KMS-11 (cell line): ENCODE measurements around the gene FIZ1.

Experiments used
- H2AFZ ChIP-seq: fragments of 200-600 bp; sonication (generic); 2 replicates; pipeline ENCODE4 v1.6.1; 2016; ENCODE audit warnings: antibody characterized with exemption, mixed run types, low read depth
- H3K27ac ChIP-seq: fragments of 200-600 bp; sonication (generic); 2 replicates; pipeline ENCODE4 v1.6.1; 2016; ENCODE audit warnings: mild to moderate bottlenecking, mixed run types
- H3K27me3 ChIP-seq: fragments of 200-600 bp; sonication (generic); 2 replicates; pipeline ENCODE4 v1.6.1; 2017; ENCODE audit warnings: mild to moderate bottlenecking, low read depth, mixed run types, moderate library complexity; ENCODE audit not compliant: insufficient read depth
- H3K36me3 ChIP-seq: fragments of 200-600 bp; sonication (generic); 2 replicates; pipeline ENCODE4 v1.6.1; 2017; ENCODE audit warnings: mild to moderate bottlenecking, mixed run types; ENCODE audit not compliant: insufficient read depth
- H3K4me1 ChIP-seq: fragments of 200-600 bp; sonication (generic); 2 replicates; pipeline ENCODE4 v1.6.1; 2016; ENCODE audit warnings: mild to moderate bottlenecking, low read depth, mixed run types; ENCODE audit not compliant: poor library complexity, severe bottlenecking
- H3K4me2 ChIP-seq: fragments of 200-600 bp; sonication (generic); 2 replicates; pipeline ENCODE4 v1.7.0; 2016; ENCODE audit warnings: mild to moderate bottlenecking, mixed run types
- H3K4me3 ChIP-seq: fragments of 200-600 bp; sonication (generic); IDR thresholded peaks from 2 replicates; pipeline ENCODE4 v1.6.1; 2017; ENCODE audit warnings: low read depth, low read length, mixed read lengths; ENCODE audit not compliant: insufficient read depth
- H3K79me2 ChIP-seq: fragments of 200-600 bp; sonication (generic); 2 replicates; pipeline ENCODE4 v1.6.1; 2016; ENCODE audit warnings: low read depth, mixed run types; ENCODE audit not compliant: insufficient read depth
- H3K9ac ChIP-seq: fragments of 200-600 bp; sonication (generic); 2 replicates; pipeline ENCODE4 v1.6.1; 2016; ENCODE audit warnings: mild to moderate bottlenecking, mixed run types
- H4K20me1 ChIP-seq: fragments of 200-600 bp; sonication (generic); 2 replicates; pipeline ENCODE4 v1.6.1; 2016; ENCODE audit warnings: mild to moderate bottlenecking, mixed run types; ENCODE audit not compliant: insufficient read depth
- CTCF ChIP-seq: fragments of 200-600 bp; sonication (generic); conservative IDR thresholded peaks from 2 replicates; pipeline ENCODE4 v1.6.1; 2017; ENCODE audit warnings: low read depth, mild to moderate bottlenecking, antibody characterized with exemption, low read length, moderate library complexity, mixed read lengths

Gene FIZ1

DNA sequence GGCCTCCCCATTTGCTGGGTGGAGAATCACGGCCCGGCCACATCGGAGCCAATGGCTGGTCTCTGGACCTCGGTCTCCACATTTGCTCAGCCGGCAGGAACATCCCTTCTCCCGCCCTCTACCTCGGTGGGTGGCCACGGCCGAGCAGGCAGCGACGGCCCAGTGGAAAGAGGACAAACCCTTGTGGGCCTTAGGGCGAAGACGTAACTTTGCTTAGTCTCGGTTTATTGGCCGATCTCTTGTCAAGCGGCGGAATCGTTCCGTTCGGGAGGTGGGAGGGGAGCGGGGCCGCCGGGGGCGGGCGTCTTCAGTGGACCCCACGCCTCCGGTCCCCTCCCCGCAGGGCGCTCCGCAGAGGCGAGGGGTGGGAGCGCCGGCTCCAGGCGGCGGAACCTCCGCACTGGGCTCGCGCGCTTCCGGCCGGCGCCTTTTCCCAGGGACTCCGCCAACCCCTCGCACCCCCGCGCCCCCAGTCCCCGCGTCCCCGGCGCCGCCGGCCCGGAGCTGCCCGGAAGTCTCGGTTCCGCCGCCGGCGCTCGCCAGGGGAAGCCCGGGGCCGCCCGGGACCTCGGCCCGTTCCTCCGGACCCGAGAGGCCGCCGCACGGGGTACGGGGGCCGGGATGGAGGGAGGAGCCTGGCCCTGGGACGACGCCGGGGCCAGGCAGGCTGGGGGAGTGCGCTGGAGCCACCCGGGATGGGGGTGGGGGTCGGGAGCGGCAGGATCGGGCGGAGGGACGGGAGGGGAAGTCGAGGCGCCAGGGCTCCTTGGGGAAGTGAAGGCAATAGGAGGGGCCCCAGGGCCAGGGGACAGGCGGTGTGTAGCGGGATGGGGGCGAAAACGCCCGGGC, 41.5 kb upstream of the FIZ1 start, which contains the start of gene ZNF580:
ZNF580 (plus strand) TSS at position 426 of the 849 bp plus-strand sequence. CDS start 1,507 bp downstream, outside the sequence.
- Histone ChIP-seq H3K79me2 (peaks cover 47% of the 10 kb centered on the region), H2AFZ (peak within 1 kb of the TSS; percentile 34)

GRCh38 chr19:55640043-55640576, 40.8 kb upstream of the FIZ1 start:
- H3K79me2 ChIP-seq: peaks cover 47% of the 10 kb centered on the region
- H3K4me3 ChIP-seq: no peak overlapping the region

More for the DNA sequence above, 41.5 kb upstream of the FIZ1 start, which contains the start of gene ZNF580:
- Histone ChIP-seq H3K36me3 (no peaks in the 10 kb centered on the region), H3K4me2 (peak within 1 kb of the TSS; percentile 99), H3K27me3 (no peaks in the 10 kb centered on the region), H4K20me1 (no peaks in the 10 kb centered on the region), H3K4me1 (peaks cover 25% of the 10 kb centered on the region), H3K4me3 (no peak within 1 kb of the TSS), H3K27ac (peak within 1 kb of the TSS; percentile 81), H3K9ac (peak within 1 kb of the TSS; percentile 87)
- TF ChIP-seq CTCF: no peak

DNA sequence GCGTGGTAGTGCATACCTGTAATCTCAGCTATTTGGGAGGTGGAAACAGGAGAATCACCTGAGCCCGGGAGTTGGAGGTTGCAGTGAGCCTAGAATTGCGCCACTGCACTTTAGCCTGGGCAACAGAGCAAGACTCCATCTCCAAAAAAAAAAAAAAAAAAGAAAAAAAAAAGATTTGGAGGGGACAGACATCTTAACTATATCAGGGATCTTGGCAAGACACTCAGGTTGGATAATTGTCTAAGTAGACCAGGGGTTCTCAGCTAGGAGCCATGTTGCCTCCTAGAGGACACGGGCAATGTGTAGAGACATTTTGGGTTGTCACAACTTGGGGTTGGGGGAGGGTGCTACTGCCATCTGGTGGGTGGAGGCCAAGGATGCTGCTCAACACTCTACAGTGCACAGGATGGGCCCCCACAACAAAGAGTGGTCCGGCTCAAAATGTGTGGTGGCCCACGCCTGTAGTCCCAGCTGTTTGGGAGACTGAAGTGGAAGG, 39.6 kb upstream of the FIZ1 start:
- no peak overlapping the region for H3K4me2 ChIP-seq
- no peak overlapping the region for H3K4me3 ChIP-seq
- no peak overlapping the region for H2AFZ ChIP-seq
- H3K27ac ChIP-seq: no peak overlapping the region
- no peaks in the 10 kb centered on the region for H3K27me3 ChIP-seq
- H3K9ac ChIP-seq: no peak overlapping the region
- H3K4me1 ChIP-seq: peaks cover 23% of the 10 kb centered on the region
- no peaks in the 10 kb centered on the region for H3K36me3 ChIP-seq
- peak; percentile 56; the same call in 1 of the 2 replicates for TF ChIP-seq CTCF
- peaks cover 39% of the 10 kb centered on the region for H3K79me2 ChIP-seq
- no peaks in the 10 kb centered on the region for H4K20me1 ChIP-seq

More at GRCh38 chr19:55640043-55640576, 40.8 kb upstream of the FIZ1 start:
- Histone ChIP-seq H2AFZ (peak overlapping the region; percentile 34; the same call in 1 of the 2 replicates), H3K4me1 (peaks cover 27% of the 10 kb centered on the region), H3K4me2 (peak overlapping the region; percentile 22; the same call in 1 of the 2 replicates), H3K27me3 (no peaks in the 10 kb centered on the region), H4K20me1 (no peaks in the 10 kb centered on the region), H3K9ac (no peak overlapping the region), H3K27ac (no peak overlapping the region; the same call in 1 of the 2 replicates), H3K36me3 (no peaks in the 10 kb centered on the region)
- no peak for TF ChIP-seq CTCF

DNA sequence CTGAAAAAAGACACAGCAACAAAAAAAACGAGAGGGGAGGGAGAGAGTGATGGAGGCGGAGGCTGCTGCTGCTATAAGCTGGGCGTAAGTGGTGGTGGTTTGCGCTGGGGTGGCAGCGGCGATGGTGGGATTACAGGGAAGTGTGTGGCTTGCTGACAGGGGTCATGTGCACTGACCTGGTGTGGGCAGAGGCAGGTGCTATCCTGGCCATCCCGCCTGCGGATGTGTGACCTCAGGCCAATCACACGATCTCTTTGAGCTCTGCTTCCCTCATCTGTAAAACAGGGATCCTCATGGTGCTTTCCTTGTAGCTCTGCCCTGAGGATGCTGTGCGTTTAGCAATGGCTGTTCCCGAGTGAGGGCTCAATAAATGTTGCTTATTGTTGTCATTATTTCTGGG, 38.2 kb upstream of the FIZ1 start:
- Histone ChIP-seq H3K9ac (no peak overlapping the region), H3K4me3 (no peak overlapping the region), H3K27me3 (no peaks in the 10 kb centered on the region), H3K36me3 (no peaks in the 10 kb centered on the region), H4K20me1 (no peaks in the 10 kb centered on the region), H3K4me1 (peaks cover 20% of the 10 kb centered on the region), H3K79me2 (peaks cover 32% of the 10 kb centered on the region), H2AFZ (no peak overlapping the region), H3K4me2 (no peak overlapping the region), H3K27ac (no peak overlapping the region)
- no peak for TF ChIP-seq CTCF
